DND-41 (cell line): ENCODE results near the gene LIMS1.

Experiments used
- ATAC-seq: fragments of 200-7000 bp; cut with Tn5 transposase; 3 replicates; pipeline ENCODE4 v1.9.1; 2021; ENCODE audit warnings: low read depth; ENCODE audit not compliant: insufficient read depth
- DNase-seq: peaks from one replicate; pipeline ENCODE4 v3.0.0-alpha.2; 2020
- H2AFZ ChIP-seq: 2 replicates; pipeline ENCODE4 v1.6.0; 2012; ENCODE audit warnings: low read depth, low read length
- H3K27ac ChIP-seq: 2 replicates; pipeline ENCODE4 v1.5.1; 2012; ENCODE audit warnings: low read length, inconsistent platforms
- H3K27me3 ChIP-seq: fragments of 200-600 bp; sonication (generic); 2 replicates; pipeline ENCODE4 v1.6.0; 2012; ENCODE audit warnings: low read length, mild to moderate bottlenecking, inconsistent platforms; ENCODE audit not compliant: insufficient read depth, poor library complexity
- H3K36me3 ChIP-seq: 2 replicates; pipeline ENCODE4 v1.5.1; 2012; ENCODE audit warnings: low read length, inconsistent platforms; ENCODE audit not compliant: insufficient read depth
- H3K4me1 ChIP-seq: 2 replicates; pipeline ENCODE4 v1.5.1; 2012; ENCODE audit warnings: mild to moderate bottlenecking, low read length; ENCODE audit not compliant: insufficient read depth
- H3K4me2 ChIP-seq: 2 replicates; pipeline ENCODE4 v1.6.0; 2012; ENCODE audit warnings: mild to moderate bottlenecking, moderate library complexity, low read length, inconsistent platforms; ENCODE audit not compliant: insufficient read depth
- H3K4me3 ChIP-seq, 2 experiments: fragments of 200-600 bp in 1 of 2; shearing (Covaris generic) in 1 of 2; 2 replicates each; pipeline ENCODE4 v1.5.1; 2012 to 2016; ENCODE audit warnings: inconsistent platforms in 2 of 2, low read length in 2 of 2, mild to moderate bottlenecking in 2 of 2, low read depth in 1 of 2, moderate library complexity in 1 of 2
- H3K79me2 ChIP-seq: 2 replicates; pipeline ENCODE4 v1.6.0; 2012; ENCODE audit warnings: low read length, inconsistent platforms; ENCODE audit not compliant: insufficient read depth
- H3K9ac ChIP-seq: 2 replicates; pipeline ENCODE4 v1.6.0; 2012; ENCODE audit warnings: low read depth, mild to moderate bottlenecking, inconsistent platforms, low read length, moderate library complexity
- H3K9me3 ChIP-seq: 2 replicates; pipeline ENCODE4 v1.5.1; 2012; ENCODE audit warnings: low read length, moderate library complexity, mild to moderate bottlenecking, inconsistent platforms; ENCODE audit not compliant: insufficient read depth, severe bottlenecking
- H4K20me1 ChIP-seq: 2 replicates; pipeline ENCODE4 v1.6.0; 2012; ENCODE audit warnings: low read length; ENCODE audit not compliant: insufficient read depth
- CTCF ChIP-seq: IDR thresholded peaks from 2 replicates; pipeline ENCODE4 v1.5.1; 2012; ENCODE audit warnings: borderline replicate concordance, low read length, moderate library complexity, mild to moderate bottlenecking; ENCODE audit not compliant: poor library complexity, severe bottlenecking; ENCODE audit errors: extremely low read depth
- EZH2 ChIP-seq: IDR thresholded peaks from 3 replicates; pipeline ENCODE4 v1.6.1; 2012; ENCODE audit warnings: borderline replicate concordance, low read depth, mild to moderate bottlenecking, moderate library complexity, low read length, inconsistent platforms; ENCODE audit not compliant: severe bottlenecking

LIMS1 gene

GRCh38 chr2:108536133-108536780 is 2.0 kb downstream of the LIMS1 start:
- peaks cover 43% of the 10 kb centered on the region for H3K4me1 ChIP-seq
- peaks cover 47% of the 10 kb centered on the region for H3K79me2 ChIP-seq
- DNase-seq (no peak), ATAC-seq (no peak)
- H3K4me3 ChIP-seq, result no peak overlapping the region; a peak in 1 of 4 replicates
- H2AFZ ChIP-seq, result no peak overlapping the region
- H3K9me3 ChIP-seq, result no peaks in the 10 kb centered on the region
- H3K4me2 ChIP-seq, result peak overlapping the region; percentile 77
- H3K27me3 ChIP-seq, result no peaks in the 10 kb centered on the region
- no peaks in the 10 kb centered on the region; the same call in 1 of the 2 replicates for H3K36me3 ChIP-seq
- TF ChIP-seq CTCF, result no peak
- TF ChIP-seq EZH2, result no peak
- H3K9ac ChIP-seq, result peak overlapping the region; percentile 9; the same call in 1 of the 2 replicates
- peaks cover 6% of the 10 kb centered on the region; the same call in 1 of the 2 replicates for H4K20me1 ChIP-seq
- no peak overlapping the region for H3K27ac ChIP-seq

GRCh38 chr2:108536911-108537310 is 2.6 kb downstream of the LIMS1 start:
- H4K20me1 ChIP-seq, result peaks cover 6% of the 10 kb centered on the region; the same call in 1 of the 2 replicates

GRCh38 chr2:108538000-108538625 is 3.8 kb downstream of the LIMS1 start:
- no peak overlapping the region for H2AFZ ChIP-seq
- no peak for TF ChIP-seq CTCF
- no peak for TF ChIP-seq EZH2
- no peaks in the 10 kb centered on the region for H3K27me3 ChIP-seq
- peaks cover 47% of the 10 kb centered on the region for H3K79me2 ChIP-seq
- peaks cover 6% of the 10 kb centered on the region for H3K36me3 ChIP-seq
- no peak overlapping the region for H3K27ac ChIP-seq
- ATAC-seq (no peak), DNase-seq (no peak)
- peaks cover 38% of the 10 kb centered on the region for H3K4me1 ChIP-seq
- H3K9ac ChIP-seq, result no peak overlapping the region
- H3K9me3 ChIP-seq, result no peaks in the 10 kb centered on the region
- H4K20me1 ChIP-seq, result peaks cover 6% of the 10 kb centered on the region; the same call in 1 of the 2 replicates
- no peak overlapping the region for H3K4me3 ChIP-seq
- no peak overlapping the region for H3K4me2 ChIP-seq

More at GRCh38 chr2:108536911-108537310, 2.6 kb downstream of the LIMS1 start:
- Histone ChIP-seq H3K4me3 (no peak overlapping the region), H3K9ac (peak overlapping the region; percentile 9; the same call in 1 of the 2 replicates), H3K4me1 (peaks cover 43% of the 10 kb centered on the region), H2AFZ (no peak overlapping the region), H3K79me2 (peaks cover 47% of the 10 kb centered on the region), H3K4me2 (peak overlapping the region; percentile 77), H3K9me3 (no peaks in the 10 kb centered on the region), H3K36me3 (peaks cover 5% of the 10 kb centered on the region; the same call in 1 of the 2 replicates), H3K27me3 (no peaks in the 10 kb centered on the region), H3K27ac (no peak overlapping the region)
- DNase-seq, result no peak
- no peak for TF ChIP-seq CTCF
- TF ChIP-seq EZH2, result no peak
- ATAC-seq, result no peak
